Stimulated activated effector memory CD8-positive, alpha-beta T cell treated with anti-CD3 and anti-CD28 coated beads, Interleukin-12 subunit alpha, Interleukin-12 subunit beta, amount 100 ng/mL, for 72 hours (primary cell): Measurements from ENCODE around the gene DCST2.
"Not testable (repeated sequence)": the region's sequence is repeated elsewhere in the genome, so short reads cannot be mapped to it uniquely, and the experiment has no call there.

Experiments
- ATAC-seq: fragments of 150-1000 bp; cut with Tn5 transposase; 2 replicates; pipeline ENCODE4 v1.10.0; 2021
- DNase-seq, 2 donors: peaks; one replicate each; pipeline ENCODE4 v3.0.0; 2021 to 2022; ENCODE audit warnings: low spot score in 2 of 2
- H3K27ac Mint-ChIP-seq: one replicate; pipeline ENCODE4 v1.8.0; 2022; ENCODE audit warnings: mild to moderate bottlenecking, mixed read lengths
- H3K36me3 Mint-ChIP-seq: one replicate; pipeline ENCODE4 v1.8.0; 2022; ENCODE audit warnings: mild to moderate bottlenecking, mixed read lengths
- H3K4me1 Mint-ChIP-seq: one replicate; pipeline ENCODE4 v1.8.0; 2022; ENCODE audit warnings: mixed read lengths
- H3K4me3 Mint-ChIP-seq: one replicate; pipeline ENCODE4 v1.8.0; 2022; ENCODE audit warnings: mild to moderate bottlenecking, mixed read lengths
- H3K9me3 Mint-ChIP-seq: one replicate; pipeline ENCODE4 v1.8.0; 2022; ENCODE audit warnings: mixed read lengths

DCST2 gene

DNA sequence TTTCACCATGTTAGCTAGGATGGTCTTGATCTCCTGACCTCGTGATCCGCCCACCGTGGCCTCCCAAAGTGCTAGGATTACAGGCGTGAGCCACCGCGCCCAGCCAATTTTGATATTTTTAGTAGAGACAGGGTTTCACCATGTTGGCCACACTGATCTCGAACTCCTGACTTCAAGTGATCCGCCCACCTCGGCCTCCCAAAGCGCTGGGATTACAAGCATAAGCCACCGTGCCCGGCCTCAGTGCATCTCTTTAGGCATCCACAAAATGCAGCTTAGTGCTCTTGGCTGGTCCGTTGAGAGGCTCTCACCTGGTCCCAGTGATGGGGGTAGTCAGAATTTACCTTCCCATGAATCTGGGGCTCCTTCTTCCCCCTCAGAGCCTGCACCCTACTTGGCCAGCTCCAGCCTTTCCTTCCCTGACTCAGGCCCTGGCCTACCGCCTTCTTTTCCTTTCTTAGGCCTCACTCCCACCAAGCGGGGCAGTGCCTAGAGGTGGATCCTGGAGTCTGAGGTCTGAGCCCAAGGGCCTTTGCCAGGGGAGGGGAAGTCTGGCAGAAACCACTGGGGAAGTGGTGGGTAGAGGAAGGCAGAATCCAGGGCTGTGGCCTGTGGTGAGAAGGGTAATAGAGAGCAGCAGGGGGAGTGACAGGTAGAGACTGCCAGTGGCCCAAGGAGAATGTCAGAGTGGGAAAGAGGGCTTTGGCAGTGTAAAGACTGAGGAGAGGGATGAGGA lies 36.4 kb downstream of the DCST2 start:
- Mint-ChIP-seq H3K4me1 (peaks cover 32% of the 10 kb centered on the region), H3K4me3 (peak overlapping the region; percentile 8), H3K9me3 (no peaks in the 10 kb centered on the region), H3K27ac (no peak overlapping the region), H3K36me3 (peaks cover 16% of the 10 kb centered on the region)
- DNase-seq, result no peak
- no peak for ATAC-seq

DNA sequence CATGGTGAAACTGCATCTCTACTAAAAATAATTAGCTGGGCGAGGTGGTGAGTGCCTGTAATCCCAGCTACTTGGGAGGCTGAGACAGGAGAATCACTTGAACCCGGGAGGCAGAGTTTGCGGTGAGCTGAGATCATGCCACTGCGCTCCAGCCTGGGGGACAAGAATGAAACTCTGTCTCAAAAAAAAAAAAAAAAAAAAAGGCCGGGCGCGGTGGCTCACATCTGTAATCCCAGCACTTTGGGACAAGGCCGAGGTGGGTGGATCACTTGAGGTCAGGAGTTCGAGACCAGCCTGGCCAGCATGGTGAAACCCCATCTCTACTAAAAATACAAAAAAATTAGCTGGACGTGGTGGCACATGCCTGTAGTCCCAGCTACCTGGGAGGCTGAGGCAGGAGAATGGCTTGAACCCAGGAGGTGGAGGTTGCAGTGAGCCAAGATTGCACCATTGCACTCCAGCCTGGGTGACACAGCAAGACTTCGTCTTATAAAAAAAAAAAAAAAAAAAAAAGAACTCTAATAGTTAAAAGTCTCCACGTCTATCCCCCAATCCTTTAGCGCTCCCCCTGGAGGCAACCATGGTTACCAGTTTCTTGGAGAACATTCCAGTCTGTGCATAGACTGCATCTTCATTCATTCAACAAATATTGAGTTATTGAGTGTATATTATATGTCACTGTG lies 38.1 kb downstream of the DCST2 start:
- not testable (repeated sequence) for H3K9me3 Mint-ChIP-seq, DNase-seq, ATAC-seq, H3K4me3 Mint-ChIP-seq
- Mint-ChIP-seq H3K36me3 (peaks cover 28% of the 10 kb centered on the region), H3K4me1 (peaks cover 32% of the 10 kb centered on the region), H3K27ac (peak overlapping the region; percentile 81)

DNA sequence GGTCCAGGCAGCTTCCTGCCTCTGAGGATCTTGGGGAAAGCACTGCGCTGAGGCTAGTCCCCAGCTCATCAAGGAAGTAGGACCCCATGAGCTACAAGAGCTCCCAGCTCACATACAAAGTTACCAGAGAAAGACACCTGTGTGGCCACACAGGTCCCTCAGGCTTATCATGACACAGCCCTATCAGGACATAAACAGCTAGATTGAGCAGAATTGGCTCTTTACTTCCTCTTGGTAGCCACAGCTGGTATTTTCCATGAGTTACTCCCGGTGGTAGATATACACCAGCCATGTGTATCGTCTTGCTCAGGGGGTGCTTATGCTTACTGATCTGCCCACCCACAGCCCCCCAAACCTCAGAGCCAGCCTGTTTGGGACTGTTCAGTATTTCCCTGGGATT lies 39.0 kb downstream of the DCST2 start:
- Mint-ChIP-seq H3K27ac (peak overlapping the region; percentile 81), H3K9me3 (no peaks in the 10 kb centered on the region)

DNA sequence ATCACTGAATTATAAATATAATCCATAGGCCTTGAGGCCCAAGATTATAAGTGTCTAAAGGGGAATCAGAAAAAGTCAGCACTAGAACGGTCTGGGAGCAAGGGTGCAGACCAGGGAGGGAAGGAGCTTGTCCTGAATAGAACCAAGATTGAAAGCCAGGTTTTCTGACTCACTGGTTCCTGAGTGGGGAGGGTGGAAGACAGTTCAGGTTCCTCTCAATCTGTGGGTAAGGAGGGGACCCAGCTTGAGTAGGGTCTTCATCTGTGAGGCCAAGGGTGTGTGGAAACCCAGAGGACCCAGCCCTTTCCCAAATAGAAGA lies 39.4 kb downstream of the DCST2 start:
- peaks cover 30% of the 10 kb centered on the region for H3K36me3 Mint-ChIP-seq
- H3K4me3 Mint-ChIP-seq, result no peak overlapping the region
- peak overlapping the region; percentile 81 for H3K27ac Mint-ChIP-seq
- ATAC-seq (no peak), DNase-seq (no peak)
- H3K9me3 Mint-ChIP-seq, result no peaks in the 10 kb centered on the region
- H3K4me1 Mint-ChIP-seq, result peaks cover 29% of the 10 kb centered on the region

More for the DNA sequence above, 39.0 kb downstream of the DCST2 start:
- ATAC-seq, result no peak
- Mint-ChIP-seq H3K4me3 (no peak overlapping the region), H3K4me1 (peaks cover 28% of the 10 kb centered on the region), H3K36me3 (peaks cover 28% of the 10 kb centered on the region)
- no peak for DNase-seq

DNA sequence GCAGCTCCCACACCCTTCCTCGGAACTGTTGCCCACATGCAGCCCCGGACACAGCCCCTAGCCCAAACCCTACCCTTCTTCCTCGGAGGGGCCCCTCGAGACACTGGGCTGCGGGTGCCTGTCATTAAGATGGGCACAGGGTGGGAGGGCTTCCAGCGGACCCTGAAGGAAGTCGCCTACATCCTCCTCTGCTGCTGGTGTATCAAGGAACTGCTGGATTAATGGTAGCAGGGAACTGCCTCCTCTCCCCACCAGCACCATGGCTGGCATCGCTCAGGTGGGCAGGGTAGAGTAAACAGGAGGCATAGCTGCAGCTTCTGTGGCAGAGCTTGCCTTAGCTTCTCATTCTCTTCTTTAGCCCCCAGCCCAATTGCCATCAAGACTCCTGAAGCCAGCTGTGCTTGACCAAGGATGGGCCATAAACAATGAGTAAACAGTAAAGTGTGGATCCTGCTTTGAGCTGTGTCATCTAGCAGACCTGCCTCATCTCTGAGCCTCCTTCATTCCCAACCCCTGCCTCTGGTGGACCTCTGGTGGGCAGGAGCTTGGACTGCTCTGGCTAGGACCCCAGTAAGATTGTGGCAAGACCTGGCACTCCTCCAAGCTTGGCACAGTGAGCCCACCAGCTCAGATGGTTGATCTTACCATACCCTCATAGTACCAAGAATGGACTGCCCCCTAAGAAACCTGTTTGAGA lies 39.9 kb downstream of the DCST2 start, which contains the start of gene LENEP:
Gene LENEP, plus strand, starts transcription at position 15 of the 697 bp plus-strand sequence. Its CDS starts 22 bp downstream, at position 37.
- H3K36me3 Mint-ChIP-seq, result peaks cover 30% of the 10 kb centered on the region
- ATAC-seq, result no peak
- peaks cover 29% of the 10 kb centered on the region for H3K4me1 Mint-ChIP-seq
- no peak within 1 kb of the TSS for H3K4me3 Mint-ChIP-seq
- H3K27ac Mint-ChIP-seq, result peak within 1 kb of the TSS; percentile 81
- no peak for DNase-seq
- no peaks in the 10 kb centered on the region for H3K9me3 Mint-ChIP-seq

DNA sequence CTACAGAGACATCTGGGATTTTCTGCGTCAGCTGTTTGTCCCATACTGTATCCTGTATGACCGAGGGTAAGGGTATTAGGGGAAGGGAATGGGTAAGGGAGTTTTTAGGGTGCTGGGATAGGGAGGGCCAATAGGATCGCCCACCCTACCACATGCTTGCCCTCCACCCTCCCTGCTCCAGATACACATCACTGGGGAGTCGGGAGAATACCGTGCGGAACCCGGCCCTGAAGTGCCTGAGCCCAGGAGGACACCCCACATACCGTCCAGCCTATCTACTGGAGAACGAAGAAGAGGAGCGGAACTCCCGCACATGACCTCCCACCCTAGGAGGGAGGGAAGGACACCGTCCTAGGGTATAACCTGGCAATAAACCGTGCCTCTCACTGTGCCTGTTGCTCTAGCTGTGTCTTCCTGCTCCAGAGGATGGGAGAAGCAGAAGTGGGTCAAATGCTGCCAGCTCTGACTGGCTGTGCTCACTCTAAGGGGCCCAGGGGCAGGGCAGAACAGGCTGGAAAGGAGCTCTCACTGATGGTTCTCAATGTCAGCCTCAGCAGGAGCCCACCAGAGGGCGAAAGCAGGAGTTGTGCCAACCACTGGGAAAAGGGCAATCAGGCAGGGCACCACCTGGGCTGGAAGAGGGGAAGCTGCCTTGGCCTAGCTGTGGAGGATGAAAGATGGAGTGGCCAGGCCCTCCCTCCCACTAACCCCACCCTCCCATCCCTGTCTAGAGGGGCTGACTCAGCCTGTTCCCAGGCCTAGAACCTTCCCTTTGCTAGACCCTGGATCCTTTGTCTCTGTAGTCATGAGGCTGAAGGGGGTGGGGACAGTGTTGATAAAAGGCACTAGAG lies 40.6 kb downstream of the DCST2 start:
- Mint-ChIP-seq H3K4me1 (peaks cover 29% of the 10 kb centered on the region), H3K4me3 (no peak overlapping the region), H3K27ac (peak overlapping the region; percentile 48), H3K36me3 (peaks cover 38% of the 10 kb centered on the region), H3K9me3 (no peaks in the 10 kb centered on the region)
- DNase-seq, result no peak
- no peak for ATAC-seq

DNA sequence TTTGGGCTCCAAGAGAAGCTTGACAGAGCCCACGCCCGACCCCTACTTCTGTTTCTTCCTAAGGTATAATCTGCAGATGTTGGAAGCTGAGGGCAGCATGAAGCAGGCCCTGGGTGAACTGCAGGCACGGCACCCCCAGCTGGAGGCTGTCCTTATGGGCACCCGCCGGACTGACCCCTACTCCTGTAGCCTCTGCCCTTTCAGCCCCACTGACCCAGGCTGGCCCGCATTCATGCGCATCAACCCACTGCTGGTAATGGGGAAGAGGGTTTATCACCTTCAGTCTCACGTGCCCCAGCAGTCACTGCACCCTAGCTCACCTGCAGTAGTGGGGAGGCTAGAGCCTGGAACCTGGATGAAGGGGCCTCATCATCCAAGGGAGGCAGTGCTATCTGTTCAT lies 43.3 kb downstream of the DCST2 start:
- no peak overlapping the region for H3K4me3 Mint-ChIP-seq
- no peak for ATAC-seq
- H3K27ac Mint-ChIP-seq, result peak overlapping the region; percentile 38
- DNase-seq, result no peak
- H3K9me3 Mint-ChIP-seq, result no peaks in the 10 kb centered on the region
- peaks cover 20% of the 10 kb centered on the region for H3K4me1 Mint-ChIP-seq
- peaks cover 62% of the 10 kb centered on the region for H3K36me3 Mint-ChIP-seq

DNA sequence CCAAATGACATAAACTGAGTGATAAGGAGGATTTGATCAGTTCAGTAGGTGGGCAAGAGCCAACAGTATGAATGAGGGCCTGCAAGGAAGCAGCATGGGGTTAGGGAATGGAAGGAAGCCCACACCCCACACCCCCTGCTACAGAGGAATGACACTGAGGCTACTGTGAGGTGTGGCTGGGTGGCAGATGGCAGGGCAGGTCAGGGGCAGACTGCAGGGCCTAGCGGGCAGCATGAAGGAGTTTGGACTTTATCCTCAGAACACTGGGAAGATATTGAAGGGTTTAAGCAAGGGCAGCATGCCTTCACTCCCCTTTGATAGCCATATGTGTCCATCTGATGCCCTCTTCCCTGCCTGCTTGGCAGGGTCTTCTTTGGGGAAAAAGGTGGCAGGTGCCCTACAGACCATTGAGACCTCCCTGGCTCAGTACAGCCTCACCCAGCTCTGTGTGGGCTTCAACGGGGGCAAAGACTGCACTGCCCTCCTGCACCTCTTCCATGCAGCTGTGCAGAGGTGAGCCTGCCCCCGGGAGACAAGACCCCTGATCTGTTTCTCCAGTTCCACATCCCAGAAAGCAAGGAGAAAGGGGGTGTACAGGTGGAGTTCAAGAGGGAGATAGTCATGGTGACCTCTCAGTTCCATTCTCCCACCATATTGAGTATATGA lies 44.3 kb downstream of the DCST2 start:
- Mint-ChIP-seq H3K9me3 (no peaks in the 10 kb centered on the region), H3K27ac (peak overlapping the region; percentile 64), H3K36me3 (peaks cover 72% of the 10 kb centered on the region), H3K4me1 (peaks cover 20% of the 10 kb centered on the region), H3K4me3 (no peak overlapping the region)
- ATAC-seq, result no peak
- DNase-seq, result no peak

DNA sequence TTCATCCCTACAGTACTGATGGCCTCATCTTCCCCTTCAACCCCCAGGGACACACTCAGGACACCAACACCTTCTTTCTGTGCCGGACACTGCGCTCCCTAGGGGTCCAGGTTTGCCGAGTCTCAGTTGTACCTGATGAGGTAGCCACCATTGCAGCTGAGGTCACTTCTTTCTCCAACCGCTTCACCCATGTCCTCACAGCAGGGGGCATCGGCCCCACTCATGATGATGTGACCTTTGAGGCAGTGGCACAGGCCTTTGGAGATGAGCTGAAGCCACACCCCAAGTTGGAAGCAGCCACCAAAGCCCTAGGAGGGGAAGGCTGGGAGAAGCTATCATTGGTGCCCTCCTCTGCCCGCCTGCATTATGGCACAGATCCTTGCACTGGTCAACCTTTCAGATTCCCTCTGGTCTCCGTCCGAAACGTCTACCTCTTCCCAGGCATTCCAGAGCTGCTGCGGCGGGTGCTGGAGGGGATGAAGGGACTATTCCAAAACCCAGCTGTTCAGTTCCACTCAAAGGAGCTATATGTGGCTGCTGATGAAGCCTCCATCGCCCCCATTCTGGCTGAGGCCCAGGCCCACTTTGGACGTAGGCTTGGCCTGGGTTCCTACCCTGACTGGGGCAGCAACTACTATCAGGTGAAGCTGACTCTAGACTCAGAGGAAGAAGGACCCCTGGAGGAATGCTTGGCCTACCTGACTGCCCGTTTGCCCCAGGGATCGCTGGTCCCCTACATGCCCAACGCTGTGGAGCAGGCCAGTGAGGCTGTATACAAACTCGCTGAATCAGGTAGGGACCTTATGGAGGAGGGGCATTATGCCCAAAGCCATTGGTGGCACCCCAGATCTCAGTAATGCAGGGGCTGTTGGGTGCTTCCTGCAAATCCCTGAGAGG lies 45.3 kb downstream of the DCST2 start:
- Mint-ChIP-seq H3K27ac (peak overlapping the region; percentile 64), H3K36me3 (peaks cover 79% of the 10 kb centered on the region), H3K4me1 (peaks cover 20% of the 10 kb centered on the region), H3K4me3 (no peak overlapping the region), H3K9me3 (no peaks in the 10 kb centered on the region)
- ATAC-seq, result no peak
- no peak for DNase-seq

DNA sequence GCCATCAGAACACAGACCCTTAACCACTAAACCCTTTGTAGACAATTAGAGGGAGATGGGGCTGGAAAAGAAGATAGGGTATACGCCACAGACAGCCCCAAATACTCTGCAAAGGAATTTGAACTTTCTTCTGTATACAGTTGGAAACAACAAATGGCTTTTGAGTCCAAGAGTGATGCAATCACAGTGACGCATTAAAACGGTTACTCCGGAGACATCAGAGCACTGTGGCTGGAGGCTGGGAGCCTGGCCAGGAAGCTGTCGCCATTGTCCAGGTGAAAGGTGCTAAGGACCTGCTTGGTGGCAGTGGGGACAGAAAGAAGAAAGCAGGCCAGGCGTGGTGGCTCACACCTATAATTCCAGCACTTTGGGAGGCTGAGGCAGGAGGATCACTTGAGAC lies 46.3 kb downstream of the DCST2 start:
- DNase-seq, result no peak
- no peak overlapping the region for H3K27ac Mint-ChIP-seq

DNA sequence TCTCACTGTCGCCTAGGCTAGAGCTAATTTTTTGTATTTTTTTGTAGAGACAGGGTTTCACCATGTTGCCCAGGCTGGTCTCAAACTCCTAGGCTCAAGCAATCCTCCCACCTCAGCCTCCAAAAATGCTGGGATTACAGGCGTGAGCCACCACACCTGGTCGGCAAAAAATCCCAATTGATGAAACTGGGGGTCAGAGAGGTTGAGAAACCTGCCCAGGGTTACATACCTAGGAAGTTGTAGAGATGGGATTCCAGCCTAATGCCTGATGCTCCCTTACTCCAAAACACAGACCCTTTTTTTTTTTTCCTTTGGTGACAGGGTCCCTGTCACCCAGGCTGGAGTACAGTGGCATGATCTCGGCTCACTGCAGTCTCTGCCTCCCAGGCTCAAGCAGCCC lies 46.8 kb downstream of the DCST2 start:
- not testable (repeated sequence) for DNase-seq, H3K9me3 Mint-ChIP-seq, H3K27ac Mint-ChIP-seq, H3K4me3 Mint-ChIP-seq, ATAC-seq
- peaks cover 85% of the 10 kb centered on the region for H3K36me3 Mint-ChIP-seq
- H3K4me1 Mint-ChIP-seq, result peaks cover 20% of the 10 kb centered on the region

More for the DNA sequence above, 46.3 kb downstream of the DCST2 start:
- Mint-ChIP-seq H3K9me3 (no peaks in the 10 kb centered on the region), H3K36me3 (peaks cover 79% of the 10 kb centered on the region), H3K4me1 (peaks cover 20% of the 10 kb centered on the region), H3K4me3 (no peak overlapping the region)
- no peak for ATAC-seq

DNA sequence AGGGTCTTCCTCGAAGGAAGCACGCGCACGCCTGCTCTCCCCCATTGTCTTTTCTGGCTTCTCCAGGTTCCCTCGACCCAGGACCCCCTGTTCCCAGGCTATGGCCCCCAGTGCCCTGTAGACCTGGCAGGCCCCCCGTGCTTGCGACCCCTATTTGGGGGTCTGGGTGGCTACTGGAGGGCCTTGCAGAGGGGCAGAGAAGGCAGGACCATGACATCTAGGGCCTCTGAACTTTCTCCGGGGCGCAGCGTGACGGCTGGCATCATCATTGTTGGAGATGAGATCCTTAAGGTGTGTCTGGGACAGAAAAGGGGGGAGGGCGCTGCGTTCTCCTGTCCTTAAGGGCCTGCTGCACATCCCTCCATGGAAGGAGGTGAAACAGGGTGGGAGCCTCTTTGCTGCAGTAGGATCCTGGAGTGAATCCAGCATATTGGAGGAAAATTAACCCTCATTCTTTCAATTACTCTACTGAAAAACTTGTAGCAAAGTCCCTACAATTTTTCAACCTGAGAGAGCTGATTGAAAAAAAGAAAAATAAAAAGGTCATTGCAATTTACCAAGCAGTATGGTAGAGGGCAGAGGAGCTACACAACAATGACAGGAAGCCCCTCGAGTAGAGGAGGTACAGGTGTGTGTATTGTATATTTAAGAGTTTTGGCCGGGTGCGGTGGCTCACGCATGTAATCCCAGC lies 49.7 kb downstream of the DCST2 start:
- DNase-seq, result no peak
- Mint-ChIP-seq H3K4me3 (no peak overlapping the region), H3K4me1 (peaks cover 9% of the 10 kb centered on the region), H3K9me3 (no peaks in the 10 kb centered on the region), H3K27ac (no peak overlapping the region), H3K36me3 (peaks cover 85% of the 10 kb centered on the region)
- ATAC-seq, result no peak

DNA sequence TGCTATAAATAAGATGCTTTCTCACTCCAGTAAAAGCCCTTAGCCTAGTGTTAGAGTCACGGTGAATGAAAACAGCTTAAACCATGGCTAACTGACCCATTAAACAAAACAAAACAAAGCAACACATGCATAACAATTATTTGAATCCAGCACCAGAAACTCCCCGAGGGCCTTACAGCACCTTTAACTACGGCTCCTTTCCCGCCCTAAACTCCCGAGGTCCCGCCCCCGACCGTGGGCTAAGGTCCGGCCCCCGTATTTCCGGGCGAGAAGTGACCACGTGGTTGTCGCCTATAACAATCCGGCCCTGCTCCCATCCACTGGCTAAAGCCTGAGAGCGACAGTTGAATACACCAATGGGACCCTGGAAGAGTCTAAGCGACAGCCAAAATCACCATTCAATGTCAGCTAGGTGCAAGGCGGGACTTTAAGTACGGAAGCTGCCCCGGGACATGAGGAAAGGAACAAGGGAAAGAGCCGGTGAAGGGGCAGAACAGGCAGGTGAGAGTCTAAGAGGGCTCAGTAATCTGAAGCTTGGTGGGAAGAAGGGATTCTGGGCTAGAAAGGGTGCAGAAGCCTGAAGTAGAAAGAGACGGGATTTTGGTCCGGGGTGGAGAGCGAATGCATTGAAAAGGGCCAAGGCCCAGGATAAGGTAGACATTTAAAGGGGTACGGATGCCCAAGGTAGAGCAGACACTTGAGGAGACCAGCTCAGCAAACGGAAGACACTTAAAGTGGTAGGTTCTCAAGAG lies 50.5 kb downstream of the DCST2 start, which contains the start of gene FLAD1:
Gene FLAD1, plus strand, starts transcription at position 448 of the 752 bp plus-strand sequence. CDS start 351 bp downstream, outside the sequence.
- peak; percentile 86 to 97 for DNase-seq
- peak; percentile 100 for ATAC-seq
- Mint-ChIP-seq H3K36me3 (peaks cover 85% of the 10 kb centered on the region), H3K4me1 (peaks cover under 1% of the 10 kb centered on the region), H3K4me3 (no peak within 1 kb of the TSS), H3K9me3 (no peaks in the 10 kb centered on the region), H3K27ac (no peak within 1 kb of the TSS)
